Trophoblast cell (in vitro differentiated cells and primary cell): Measurements from ENCODE around the gene INO80.

ENCODE experiments used
- DNase-seq, 2 donors: peaks; one replicate each; pipeline ENCODE4 v3.0.0-alpha.2; 2016
- H2AFZ ChIP-seq: 2 replicates; pipeline ENCODE4 v1.6.1; 2013; ENCODE audit warnings: low read length, moderate library complexity, mild to moderate bottlenecking; ENCODE audit not compliant: insufficient read depth, poor library complexity
- H2AK5ac ChIP-seq: 2 replicates; pipeline ENCODE4 v1.6.1; 2013; ENCODE audit warnings: mild to moderate bottlenecking, low read length
- H2BK120ac ChIP-seq: 2 replicates; pipeline ENCODE4 v1.6.1; 2013; ENCODE audit warnings: low read length, mild to moderate bottlenecking, moderate library complexity; ENCODE audit not compliant: insufficient read depth, poor library complexity
- H2BK12ac ChIP-seq: 2 replicates; pipeline ENCODE4 v1.6.1; 2013; ENCODE audit warnings: mild to moderate bottlenecking, low read length, moderate library complexity
- H2BK5ac ChIP-seq: 2 replicates; pipeline ENCODE4 v1.6.1; 2013; ENCODE audit warnings: low read length, low read depth, moderate library complexity, mild to moderate bottlenecking; ENCODE audit not compliant: poor library complexity
- H3K14ac ChIP-seq: 2 replicates; pipeline ENCODE4 v1.6.1; 2013; ENCODE audit warnings: mild to moderate bottlenecking, low read length
- H3K18ac ChIP-seq: 2 replicates; pipeline ENCODE4 v1.6.1; 2013; ENCODE audit warnings: mild to moderate bottlenecking, low read length
- H3K23ac ChIP-seq: 2 replicates; pipeline ENCODE4 v1.6.1; 2013; ENCODE audit warnings: low read length
- H3K27ac ChIP-seq: 2 replicates; pipeline ENCODE4 v1.5.1; 2013; ENCODE audit warnings: low read depth, mild to moderate bottlenecking, inconsistent platforms, low read length, moderate library complexity
- H3K27me3 ChIP-seq: 2 replicates; pipeline ENCODE4 v1.6.1; 2013; ENCODE audit warnings: inconsistent platforms, mild to moderate bottlenecking, low read length, moderate library complexity; ENCODE audit not compliant: insufficient read depth
- H3K36me3 ChIP-seq, 2 experiments: 1 replicate in 1 of 2; 2 replicates in 1 of 2; pipeline ENCODE4 v1.6.1; 2013; ENCODE audit warnings: low read length in 2 of 2, mild to moderate bottlenecking in 2 of 2, moderate library complexity in 1 of 2; ENCODE audit not compliant: insufficient read depth in 2 of 2, control insufficient read depth in 1 of 2
- H3K4ac ChIP-seq: 2 replicates; pipeline ENCODE4 v1.6.1; 2013; ENCODE audit warnings: low read depth, mild to moderate bottlenecking, low read length, moderate library complexity
- H3K4me1 ChIP-seq, 2 experiments: 1 replicate in 1 of 2; 2 replicates in 1 of 2; pipeline ENCODE4 v1.6.1; 2013; ENCODE audit warnings: low read length in 2 of 2, mild to moderate bottlenecking in 2 of 2, moderate library complexity in 1 of 2; ENCODE audit not compliant: insufficient read depth in 2 of 2, control insufficient read depth in 1 of 2
- H3K4me2 ChIP-seq: 2 replicates; pipeline ENCODE4 v1.6.1; 2013; ENCODE audit warnings: inconsistent platforms, mild to moderate bottlenecking, low read length, moderate library complexity
- H3K4me3 ChIP-seq: 2 replicates; pipeline ENCODE4 v1.5.1; 2013; ENCODE audit warnings: mild to moderate bottlenecking, low read depth, low read length, inconsistent platforms
- H3K79me1 ChIP-seq: one replicate; pipeline ENCODE4 v1.6.1; 2013; ENCODE audit warnings: low read length
- H3K79me2 ChIP-seq: 2 replicates; pipeline ENCODE4 v1.6.1; 2013; ENCODE audit warnings: low read length, mild to moderate bottlenecking; ENCODE audit not compliant: control insufficient read depth, insufficient read depth, poor library complexity
- H3K9ac ChIP-seq: 2 replicates; pipeline ENCODE4 v1.6.1; 2013; ENCODE audit warnings: mild to moderate bottlenecking, low read length
- H3K9me3 ChIP-seq: 2 replicates; pipeline ENCODE4 v1.6.1; 2013; ENCODE audit warnings: low read depth, mild to moderate bottlenecking, control low read depth, inconsistent platforms, low read length; ENCODE audit not compliant: insufficient read depth
- H4K12ac ChIP-seq: 2 replicates; pipeline ENCODE4 v1.6.1; 2013; ENCODE audit warnings: low read depth, mild to moderate bottlenecking, low read length, moderate library complexity
- H4K8ac ChIP-seq: 2 replicates; pipeline ENCODE4 v1.6.1; 2013; ENCODE audit warnings: low read depth, mild to moderate bottlenecking, low read length, moderate library complexity
- H4K91ac ChIP-seq: one replicate; pipeline ENCODE4 v1.6.1; 2013; ENCODE audit warnings: low read depth, mild to moderate bottlenecking, low read length, moderate library complexity
- WGBS: extraction: QIAGEN DNeasy Blood & Tissue Kit; methylation state at CpG from one replicate; pipeline ENCODE4 v1.1.7; 2013; ENCODE audit warnings: missing lambda C conversion rate; ENCODE audit not compliant: insufficient read length, insufficient coverage; ENCODE audit errors: extremely low coverage; 5-methylcytosine and 5-hydroxymethylcytosine counted together

Gene INO80

DNA sequence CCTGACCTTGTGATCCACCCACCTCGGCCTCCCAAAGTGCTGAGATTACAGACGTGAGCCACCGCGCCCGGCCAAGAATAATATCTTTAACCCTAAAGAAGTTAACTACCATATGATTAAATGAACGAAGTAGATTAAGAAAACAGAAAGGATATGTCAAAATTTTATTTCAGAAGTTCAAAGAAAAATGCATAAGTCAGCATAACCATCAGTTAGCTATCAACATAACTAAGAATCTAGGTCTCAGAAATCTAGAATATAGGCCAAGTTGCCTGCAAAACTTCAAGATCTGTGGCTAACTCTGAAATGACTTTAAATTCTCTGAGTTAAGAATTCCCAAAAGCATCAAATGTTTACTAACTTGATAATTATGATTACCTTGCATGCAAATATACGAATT is 38.0 kb downstream of the INO80 start:
- Histone ChIP-seq H2BK120ac (no peak overlapping the region), H3K23ac (no peak overlapping the region), H3K4me3 (no peak overlapping the region), H3K4me1 (no peaks in the 10 kb centered on the region), H2AFZ (no peak overlapping the region), H4K91ac (no peak overlapping the region), H3K27me3 (no peaks in the 10 kb centered on the region), H3K18ac (no peak overlapping the region), H2AK5ac (no peak overlapping the region), H3K79me1 (no peaks in the 10 kb centered on the region), H3K4me2 (no peak overlapping the region), H2BK5ac (no peak overlapping the region), H3K9me3 (no peaks in the 10 kb centered on the region), H4K8ac (no peak overlapping the region), H3K36me3 (peaks cover 33 to 39% of the 10 kb centered on the region in 2 experiments), H3K79me2 (no peaks in the 10 kb centered on the region), H2BK12ac (no peak overlapping the region), H3K4ac (no peak overlapping the region), H3K14ac (no peak overlapping the region), H3K27ac (no peak overlapping the region), H3K9ac (no peak overlapping the region), H4K12ac (no peak overlapping the region)
- DNase-seq: no peak
- WGBS: no CpG with 5 or more reads among the region's 7 CpGs

DNA sequence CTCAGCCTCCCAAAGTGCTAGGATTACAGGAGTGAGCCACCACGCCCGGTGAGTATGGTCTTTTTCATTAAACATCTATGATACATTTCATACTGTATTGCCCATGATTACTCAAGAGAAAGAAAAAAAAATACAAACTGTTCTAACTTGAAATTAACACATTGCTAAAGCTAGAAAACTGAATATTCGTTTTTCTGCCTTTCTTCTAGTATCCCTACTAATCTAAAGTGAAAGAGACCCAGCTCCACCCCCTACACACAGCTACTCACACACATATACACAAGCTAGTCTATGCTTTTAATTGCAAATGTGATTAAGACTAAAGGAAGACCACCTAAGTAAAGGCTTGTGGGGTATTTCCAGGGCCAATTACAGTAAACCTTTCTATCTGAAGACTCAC is 43.1 kb downstream of the INO80 start:
- Histone ChIP-seq H3K18ac (no peak overlapping the region), H2BK120ac (no peak overlapping the region), H3K9me3 (no peaks in the 10 kb centered on the region), H3K9ac (no peak overlapping the region), H4K12ac (no peak overlapping the region), H3K23ac (no peak overlapping the region), H3K36me3 (peaks cover 36 to 44% of the 10 kb centered on the region in 2 experiments), H2AFZ (no peak overlapping the region), H3K14ac (no peak overlapping the region), H3K79me1 (no peaks in the 10 kb centered on the region), H3K27me3 (no peaks in the 10 kb centered on the region), H3K4ac (no peak overlapping the region), H3K4me2 (no peak overlapping the region), H2BK5ac (no peak overlapping the region), H3K4me3 (no peak overlapping the region), H3K27ac (no peak overlapping the region), H2AK5ac (no peak overlapping the region), H4K8ac (no peak overlapping the region), H2BK12ac (no peak overlapping the region), H3K79me2 (no peaks in the 10 kb centered on the region), H4K91ac (no peak overlapping the region), H3K4me1 (no peaks in the 10 kb centered on the region)
- DNase-seq: no peak
- no CpG with 5 or more reads among the region's 3 CpGs for WGBS

DNA sequence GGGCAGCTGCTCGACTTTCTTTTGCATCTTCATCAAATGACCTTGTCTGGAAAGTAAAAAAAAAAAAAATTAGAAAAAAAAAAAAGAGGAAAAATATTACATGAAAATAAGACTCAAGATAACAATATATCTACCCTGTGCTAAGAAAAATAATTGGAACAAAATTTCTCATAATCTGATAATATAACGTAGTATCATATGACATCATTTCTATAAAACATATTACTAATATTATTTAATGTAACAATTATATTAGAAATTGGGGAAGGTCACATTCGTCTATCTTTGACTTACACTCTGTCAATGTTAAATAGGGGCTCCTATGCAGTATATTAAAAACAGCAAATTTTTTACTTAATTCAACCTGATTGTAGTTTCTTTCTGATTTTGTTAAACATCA is 44.1 kb downstream of the INO80 start:
- Histone ChIP-seq H3K27me3 (no peaks in the 10 kb centered on the region), H4K91ac (no peak overlapping the region), H2BK120ac (no peak overlapping the region), H3K4ac (no peak overlapping the region), H3K18ac (no peak overlapping the region), H3K4me1 (no peaks in the 10 kb centered on the region), H3K36me3 (peaks cover 37 to 43% of the 10 kb centered on the region in 2 experiments), H3K27ac (no peak overlapping the region), H3K4me2 (no peak overlapping the region), H3K4me3 (no peak overlapping the region), H3K9me3 (no peaks in the 10 kb centered on the region), H2BK12ac (no peak overlapping the region), H2AK5ac (no peak overlapping the region), H3K14ac (no peak overlapping the region), H2AFZ (no peak overlapping the region), H3K23ac (no peak overlapping the region), H3K79me2 (no peaks in the 10 kb centered on the region), H3K79me1 (no peaks in the 10 kb centered on the region), H4K12ac (no peak overlapping the region), H3K9ac (no peak overlapping the region), H4K8ac (no peak overlapping the region), H2BK5ac (no peak overlapping the region)
- no peak for DNase-seq
- no CpG with 5 or more reads among the region's 3 CpGs for WGBS

DNA sequence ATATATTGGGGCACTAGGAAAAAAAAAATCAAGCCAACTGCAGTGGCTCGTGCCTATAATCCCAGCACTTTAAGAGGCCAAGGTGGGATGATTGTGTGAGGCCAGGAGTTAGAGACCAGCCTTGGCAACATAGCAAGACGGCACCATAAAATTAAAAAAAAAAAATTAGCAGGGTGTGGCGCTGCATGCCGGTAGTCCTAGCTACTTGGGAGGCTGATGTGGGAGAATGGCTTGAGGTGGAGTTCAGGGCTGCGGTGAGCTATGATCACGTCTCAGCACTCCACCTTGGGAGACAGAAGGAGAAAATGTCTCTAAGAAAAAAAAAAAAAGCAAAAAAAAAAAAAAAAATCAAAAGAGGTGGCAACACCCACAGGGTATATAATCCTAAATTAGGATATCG is 49.6 kb downstream of the INO80 start:
- Histone ChIP-seq H3K4me1 (no peaks in the 10 kb centered on the region), H3K18ac (no peak overlapping the region), H3K27ac (no peak overlapping the region), H2BK12ac (no peak overlapping the region), H3K79me1 (no peaks in the 10 kb centered on the region), H2BK5ac (no peak overlapping the region), H3K9ac (no peak overlapping the region), H3K9me3 (peaks cover 2% of the 10 kb centered on the region), H4K8ac (no peak overlapping the region), H3K4me3 (no peak overlapping the region), H4K91ac (no peak overlapping the region), H3K23ac (no peak overlapping the region), H3K79me2 (no peaks in the 10 kb centered on the region), H2AFZ (no peak overlapping the region), H3K36me3 (peaks cover 36 to 50% of the 10 kb centered on the region in 2 experiments), H3K27me3 (no peaks in the 10 kb centered on the region), H2BK120ac (no peak overlapping the region), H3K4me2 (no peak overlapping the region), H2AK5ac (no peak overlapping the region), H3K4ac (no peak overlapping the region), H4K12ac (no peak overlapping the region), H3K14ac (no peak overlapping the region)
- no peak for DNase-seq
- no CpG with 5 or more reads among the region's 7 CpGs for WGBS
